ENCODE data around the gene KLF3.

Gene KLF3

DNA sequence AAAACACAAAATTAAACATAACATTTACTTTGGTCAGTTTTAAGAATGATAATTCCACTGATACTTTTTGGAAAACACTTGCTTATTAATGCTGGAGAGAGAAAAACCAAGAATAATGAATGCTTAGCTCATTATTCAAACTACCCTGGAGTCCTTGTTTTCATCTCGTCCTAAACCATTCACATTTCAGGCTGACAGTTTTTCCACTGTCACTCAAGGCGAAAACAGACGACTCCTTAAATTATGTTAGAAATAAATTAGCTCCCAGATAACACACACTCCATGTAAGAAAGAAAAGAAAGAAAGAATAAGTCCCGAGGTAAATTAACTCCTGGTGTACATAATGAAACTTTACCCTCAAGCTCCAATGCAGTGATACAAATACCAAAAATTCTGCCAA is 85.3 kb downstream of the KLF3 start:
- H3K9me2 ChIP-seq (replicated peaks; ENCODE audit: control insufficient read depth, low read length), result no peaks in the 10 kb centered on the region
- no peaks in the 10 kb centered on the region for H4K20me1 ChIP-seq (ENCODE audit: control insufficient read depth, insufficient read depth, low read depth, low read length)
- no peak overlapping the region for H3K27ac ChIP-seq (ENCODE audit: low read depth, low read length)
- no peaks in the 10 kb centered on the region for H3F3A ChIP-seq (ENCODE audit: control insufficient read depth, insufficient read depth)
- no peak overlapping the region for H3K4me3 ChIP-seq (ENCODE audit: low read length)
- H3K4me1 ChIP-seq (ENCODE audit: control insufficient read depth, low read length), result no peaks in the 10 kb centered on the region
- TF ChIP-seq, protein P1, sequence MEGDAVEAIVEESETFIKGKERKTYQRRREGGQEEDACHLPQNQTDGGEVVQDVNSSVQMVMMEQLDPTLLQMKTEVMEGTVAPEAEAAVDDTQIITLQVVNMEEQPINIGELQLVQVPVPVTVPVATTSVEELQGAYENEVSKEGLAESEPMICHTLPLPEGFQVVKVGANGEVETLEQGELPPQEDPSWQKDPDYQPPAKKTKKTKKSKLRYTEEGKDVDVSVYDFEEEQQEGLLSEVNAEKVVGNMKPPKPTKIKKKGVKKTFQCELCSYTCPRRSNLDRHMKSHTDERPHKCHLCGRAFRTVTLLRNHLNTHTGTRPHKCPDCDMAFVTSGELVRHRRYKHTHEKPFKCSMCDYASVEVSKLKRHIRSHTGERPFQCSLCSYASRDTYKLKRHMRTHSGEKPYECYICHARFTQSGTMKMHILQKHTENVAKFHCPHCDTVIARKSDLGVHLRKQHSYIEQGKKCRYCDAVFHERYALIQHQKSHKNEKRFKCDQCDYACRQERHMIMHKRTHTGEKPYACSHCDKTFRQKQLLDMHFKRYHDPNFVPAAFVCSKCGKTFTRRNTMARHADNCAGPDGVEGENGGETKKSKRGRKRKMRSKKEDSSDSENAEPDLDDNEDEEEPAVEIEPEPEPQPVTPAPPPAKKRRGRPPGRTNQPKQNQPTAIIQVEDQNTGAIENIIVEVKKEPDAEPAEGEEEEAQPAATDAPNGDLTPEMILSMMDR (IDR thresholded peaks at IDR 0.05; ENCODE audit: low read depth, low read length, poor library complexity, severe bottlenecking), result no peak
- no peak for TF ChIP-seq EZH2phosphoT487 (IDR thresholded peaks at IDR 0.05; ENCODE audit: borderline replicate concordance, low read length)
- H3K27me3 ChIP-seq (ENCODE audit: control insufficient read depth, low read length), result no peaks in the 10 kb centered on the region
- no peaks in the 10 kb centered on the region for H3K79me2 ChIP-seq (ENCODE audit: control insufficient read depth, low read length)
- H3K36me3 ChIP-seq (ENCODE audit: control insufficient read depth, low read length), result no peaks in the 10 kb centered on the region
- no peak overlapping the region for H3K4me2 ChIP-seq (ENCODE audit: low read length)
- H3K9me3 ChIP-seq (ENCODE audit: control insufficient read depth, insufficient read depth, low read length), result peaks cover 18% of the 10 kb centered on the region
